ENCODE results near the gene GLIS1. TPM values are rescaled to one million over a fixed set of nuclear protein-coding genes. Genes with fewer than 3 reads are reported as not detected.

GLIS1 gene
- polyA plus RNA-seq, 1 donor from 2014 or later = not detected

GRCh38 chr1:53703174-53703573, 35.8 kb downstream of the GLIS1 start:
- no peak overlapping the region for H2AFZ ChIP-seq (ENCODE audit: low read depth, low read length)
- no peaks in the 10 kb centered on the region for H3F3A ChIP-seq (ENCODE audit: insufficient read depth, low read length, poor library complexity, severe bottlenecking)
- TF ChIP-seq RAD21 (conservative IDR thresholded peaks at IDR 0.05) = no peak
- no peak for TF ChIP-seq TAF1 (IDR thresholded peaks at IDR 0.05; ENCODE audit: low read depth)
- TF ChIP-seq POLR2AphosphoS5 (IDR thresholded peaks at IDR 0.05) = no peak
- TF ChIP-seq CTCF (IDR thresholded peaks at IDR 0.05; ENCODE audit: poor library complexity, severe bottlenecking) = no peak
- no peak for TF ChIP-seq MXI1 (conservative IDR thresholded peaks at IDR 0.05; ENCODE audit: poor library complexity, severe bottlenecking)
- TF ChIP-seq REST (IDR thresholded peaks at IDR 0.05; ENCODE audit: borderline replicate concordance) = no peak
- TF ChIP-seq EZH2 (IDR thresholded peaks at IDR 0.05; ENCODE audit: borderline replicate concordance, insufficient read depth, low read length, poor library complexity, severe bottlenecking) = no peak
- TF ChIP-seq EP300 (conservative IDR thresholded peaks at IDR 0.05; ENCODE audit: poor library complexity, severe bottlenecking) = no peak
- no peak for TF ChIP-seq SMC3 (conservative IDR thresholded peaks at IDR 0.05; ENCODE audit: poor library complexity)
- H3K9ac ChIP-seq (ENCODE audit: low read length) = no peak overlapping the region
- H3K36me3 ChIP-seq (ENCODE audit: insufficient read depth, low read length) = no peaks in the 10 kb centered on the region
- H3K27me3 ChIP-seq (ENCODE audit: insufficient read depth, low read depth, low read length) = no peaks in the 10 kb centered on the region
- no peaks in the 10 kb centered on the region for H3K79me2 ChIP-seq (replicated peaks; ENCODE audit: insufficient read depth, low read length)
- H3K4me2 ChIP-seq (ENCODE audit: low read length) = no peak overlapping the region
- H3K4me3 ChIP-seq (ENCODE audit: low read length) = no peak overlapping the region
- H3K9me3 ChIP-seq (ENCODE audit: low read length) = no peaks in the 10 kb centered on the region
- H3K27ac ChIP-seq (ENCODE audit: low read length) = no peak overlapping the region
- H3K9me2 ChIP-seq (ENCODE audit: insufficient read depth, low read length) = no peaks in the 10 kb centered on the region
- H4K20me1 ChIP-seq (ENCODE audit: insufficient read depth) = no peaks in the 10 kb centered on the region

- Histone ChIP-seq H3K9ac (ENCODE audit: low read length) (no peak overlapping the region), H3K27me3 (ENCODE audit: insufficient read depth, low read depth, low read length) (no peaks in the 10 kb centered on the region), H3K4me2 (ENCODE audit: low read length) (no peak overlapping the region), H3K36me3 (ENCODE audit: insufficient read depth, low read length) (no peaks in the 10 kb centered on the region), H4K20me1 (ENCODE audit: insufficient read depth) (no peaks in the 10 kb centered on the region), H3K4me3 (ENCODE audit: low read length) (no peak overlapping the region), H3F3A (ENCODE audit: insufficient read depth, low read length, poor library complexity, severe bottlenecking) (no peaks in the 10 kb centered on the region), H3K9me3 (ENCODE audit: low read length) (no peaks in the 10 kb centered on the region), H2AFZ (ENCODE audit: low read depth, low read length) (no peak overlapping the region), H3K9me2 (ENCODE audit: insufficient read depth, low read length) (no peaks in the 10 kb centered on the region), H3K79me2 (replicated peaks; ENCODE audit: insufficient read depth, low read length) (no peaks in the 10 kb centered on the region), H3K27ac (ENCODE audit: low read length) (no peak overlapping the region)
- no peak for TF ChIP-seq EZH2 (IDR thresholded peaks at IDR 0.05; ENCODE audit: borderline replicate concordance, insufficient read depth, low read length, poor library complexity, severe bottlenecking)
- no peak for TF ChIP-seq POLR2AphosphoS5 (IDR thresholded peaks at IDR 0.05)
- no peak for TF ChIP-seq TAF1 (IDR thresholded peaks at IDR 0.05; ENCODE audit: low read depth)
- TF ChIP-seq EP300 (conservative IDR thresholded peaks at IDR 0.05; ENCODE audit: poor library complexity, severe bottlenecking) = no peak
- TF ChIP-seq REST (IDR thresholded peaks at IDR 0.05; ENCODE audit: borderline replicate concordance) = no peak
- TF ChIP-seq MXI1 (conservative IDR thresholded peaks at IDR 0.05; ENCODE audit: poor library complexity, severe bottlenecking) = no peak
- TF ChIP-seq RAD21 (conservative IDR thresholded peaks at IDR 0.05) = no peak
- no peak for TF ChIP-seq SMC3 (conservative IDR thresholded peaks at IDR 0.05; ENCODE audit: poor library complexity)
- no peak for TF ChIP-seq CTCF (IDR thresholded peaks at IDR 0.05; ENCODE audit: poor library complexity, severe bottlenecking)
These were observed 36.6 kb downstream of the GLIS1 start for GRCh38 chr1:53702341-53702740.

All from neural cell (in vitro differentiated cells).